ENCODE data around the gene LRRC27. TPM values are rescaled to one million over a fixed set of nuclear protein-coding genes. Genes with fewer than 3 reads are reported as not detected.

The LRRC27 gene
- total RNA-seq, 1 donor from 2014 or later: 22.8 TPM

- no peak for DNase-seq
These were observed 59.1 kb downstream of the LRRC27 start for GRCh38 chr10:132390921-132391675.

GRCh38 chr10:132391676-132392020, 59.7 kb downstream of the LRRC27 start:
- DNase-seq: no peak

- no peak for DNase-seq
These were observed 60.3 kb downstream of the LRRC27 start for GRCh38 chr10:132392184-132392800.

GRCh38 chr10:132392811-132393694, 61.1 kb downstream of the LRRC27 start:
- no peak for DNase-seq

- DNase-seq: no peak
These were observed 61.7 kb downstream of the LRRC27 start for GRCh38 chr10:132393695-132394181.

- no peak for DNase-seq
These were observed 62.3 kb downstream of the LRRC27 start for GRCh38 chr10:132394201-132394811.

- no peak for DNase-seq
These were observed 63.1 kb downstream of the LRRC27 start for GRCh38 chr10:132394936-132395703.

- DNase-seq: no peak
These were observed 63.9 kb downstream of the LRRC27 start for GRCh38 chr10:132395704-132396493.

DNA sequence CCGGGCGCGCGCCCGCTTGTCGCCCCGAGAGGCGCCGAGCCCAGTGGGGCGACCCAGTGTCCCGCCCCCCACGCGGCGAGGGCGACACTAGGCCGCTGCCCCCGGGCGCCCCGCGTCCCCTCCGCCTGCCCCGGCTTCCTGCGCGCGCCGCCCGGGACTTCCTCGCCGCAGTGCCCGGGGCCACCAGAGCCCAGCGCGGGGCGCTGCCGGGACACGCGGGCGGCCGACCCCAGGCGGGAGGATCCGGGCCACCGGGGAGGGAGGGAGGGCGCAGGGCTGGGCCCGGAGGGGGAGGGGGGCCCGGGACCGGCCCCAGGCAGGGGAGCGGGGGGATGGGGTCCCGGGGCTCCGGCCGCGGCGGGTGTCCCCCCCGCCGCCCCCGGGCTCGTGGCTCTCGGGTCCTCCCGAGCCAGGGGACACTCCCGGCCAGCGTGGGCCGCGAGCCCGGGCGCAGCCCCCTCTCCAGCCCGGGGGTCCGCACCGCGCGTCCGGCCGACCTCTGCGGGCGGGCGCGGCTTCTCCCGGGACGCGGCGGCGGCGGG, 64.6 kb downstream of the LRRC27 start:
- no peak for DNase-seq

- no peak for DNase-seq
These were observed 65.1 kb downstream of the LRRC27 start, which contains the start of gene PWWP2B for GRCh38 chr10:132397036-132397541. TSS of gene PWWP2B (plus strand) at chr10:132397200. CDS start at chr10:132397227, 27 bp downstream.

DNA sequence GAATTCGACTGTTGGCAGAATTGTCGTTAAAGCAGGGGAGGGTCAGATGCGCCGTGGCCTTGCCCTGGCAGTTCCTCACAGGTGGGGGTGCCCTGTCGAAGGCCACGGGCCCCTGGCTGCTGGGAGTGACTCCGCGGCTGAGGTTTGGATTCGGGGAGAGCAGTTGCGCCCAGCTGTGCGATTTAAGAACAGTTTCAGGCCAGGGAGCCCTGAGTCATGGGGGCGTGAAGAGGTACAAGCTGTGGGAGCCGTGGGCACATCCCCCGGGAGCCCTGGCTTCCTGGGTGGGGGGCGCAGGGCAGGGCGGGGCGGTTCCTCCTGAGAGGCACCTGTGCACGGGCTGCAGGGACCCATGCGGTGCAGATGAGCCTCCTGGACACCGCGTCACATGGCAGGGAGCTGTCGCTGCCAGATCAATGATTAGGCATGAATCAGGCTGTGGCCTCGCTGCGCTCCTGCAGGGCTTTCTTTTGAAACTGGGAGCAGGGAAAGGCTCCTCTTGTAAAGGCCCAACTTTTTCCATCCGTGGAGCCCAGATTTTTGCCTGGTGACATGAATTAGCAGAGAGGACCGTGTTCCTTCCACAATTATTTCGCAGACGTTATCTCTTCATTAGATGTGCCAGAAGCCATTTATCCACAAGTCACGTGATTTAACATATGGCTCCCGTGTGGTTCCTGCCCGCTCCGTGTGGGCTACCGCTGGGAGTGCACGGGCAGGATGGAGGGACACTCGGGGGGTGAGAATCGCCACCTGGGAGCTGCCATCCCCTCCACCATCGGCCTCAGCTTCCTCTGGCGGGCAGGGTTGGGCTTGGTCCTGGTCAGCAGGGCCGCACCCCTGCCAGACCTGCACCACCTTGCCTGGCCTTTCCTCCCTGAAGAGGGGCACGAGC, 65.9 kb downstream of the LRRC27 start:
- no peak for DNase-seq

- DNase-seq: no peak
These were observed 66.6 kb downstream of the LRRC27 start for GRCh38 chr10:132398566-132398991.

DNA sequence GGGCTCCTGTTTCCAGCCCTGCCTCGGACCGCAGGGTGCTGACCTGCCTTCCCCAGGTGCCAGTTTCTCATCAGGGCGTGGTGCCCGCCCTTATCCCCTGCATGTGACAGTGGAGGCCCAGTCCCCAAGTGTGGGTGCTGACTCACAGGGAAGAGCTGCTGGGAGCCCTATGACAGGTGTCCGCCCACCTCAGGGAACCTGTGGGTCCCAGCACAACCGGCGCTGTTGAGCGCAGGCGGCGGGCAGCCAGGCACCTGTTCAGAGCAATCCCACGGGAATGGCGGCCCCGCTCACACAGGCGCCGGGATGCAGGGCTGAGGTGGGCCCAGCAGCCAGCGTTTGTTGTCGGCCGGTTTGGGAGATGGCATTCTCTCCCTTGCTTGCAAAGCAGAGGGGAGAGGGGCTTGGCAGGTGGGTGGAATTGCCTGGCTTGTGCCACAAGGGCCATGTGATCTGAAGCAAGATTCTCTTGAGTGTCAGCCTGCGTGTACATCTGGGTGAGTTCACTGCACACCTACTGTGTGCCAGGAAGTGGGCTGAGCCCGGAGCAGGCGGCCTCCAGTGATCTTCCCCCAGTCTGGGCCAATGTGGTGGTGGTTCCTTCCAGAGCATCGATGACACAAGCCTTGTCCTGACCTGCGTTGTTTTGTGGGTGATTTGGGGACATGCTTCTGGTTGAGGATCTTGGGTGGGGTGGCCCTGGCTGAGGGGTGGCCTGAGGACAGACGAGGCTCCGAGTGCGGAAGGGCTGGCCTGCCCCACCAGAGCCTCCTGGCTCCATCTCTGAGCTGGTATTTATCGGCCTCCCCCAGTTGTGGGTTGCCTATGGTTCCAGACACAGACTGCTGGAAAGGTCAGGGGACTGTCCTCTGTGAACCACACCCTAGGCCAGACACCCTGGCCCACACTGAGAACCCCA, 67.4 kb downstream of the LRRC27 start:
- DNase-seq: no peak

DNA sequence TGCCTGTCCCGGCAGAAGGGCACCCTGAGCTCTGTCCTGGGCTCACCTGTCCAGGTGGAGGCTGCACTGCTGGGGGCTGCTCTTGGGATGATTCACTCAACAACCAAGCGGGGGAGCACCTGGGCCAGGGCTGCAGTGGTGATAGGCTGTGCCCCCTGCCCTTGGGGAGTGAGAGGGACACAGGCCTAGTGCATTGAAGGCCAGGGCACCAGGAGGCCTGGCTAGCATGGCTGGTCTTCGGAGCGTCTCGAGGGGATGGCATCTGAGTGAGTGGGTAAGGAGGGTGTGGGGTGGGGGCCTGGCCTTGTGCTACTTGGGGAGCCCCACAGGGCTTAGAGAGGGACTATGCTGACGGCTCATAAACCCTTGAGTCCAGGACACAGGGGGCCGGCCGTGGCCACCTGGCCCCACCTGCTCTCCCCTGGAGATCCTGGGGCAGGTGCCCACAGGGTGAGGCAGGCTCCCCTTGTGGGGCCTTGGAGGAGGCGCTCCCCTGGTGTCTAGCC, 68.1 kb downstream of the LRRC27 start:
- no peak for DNase-seq

DNA sequence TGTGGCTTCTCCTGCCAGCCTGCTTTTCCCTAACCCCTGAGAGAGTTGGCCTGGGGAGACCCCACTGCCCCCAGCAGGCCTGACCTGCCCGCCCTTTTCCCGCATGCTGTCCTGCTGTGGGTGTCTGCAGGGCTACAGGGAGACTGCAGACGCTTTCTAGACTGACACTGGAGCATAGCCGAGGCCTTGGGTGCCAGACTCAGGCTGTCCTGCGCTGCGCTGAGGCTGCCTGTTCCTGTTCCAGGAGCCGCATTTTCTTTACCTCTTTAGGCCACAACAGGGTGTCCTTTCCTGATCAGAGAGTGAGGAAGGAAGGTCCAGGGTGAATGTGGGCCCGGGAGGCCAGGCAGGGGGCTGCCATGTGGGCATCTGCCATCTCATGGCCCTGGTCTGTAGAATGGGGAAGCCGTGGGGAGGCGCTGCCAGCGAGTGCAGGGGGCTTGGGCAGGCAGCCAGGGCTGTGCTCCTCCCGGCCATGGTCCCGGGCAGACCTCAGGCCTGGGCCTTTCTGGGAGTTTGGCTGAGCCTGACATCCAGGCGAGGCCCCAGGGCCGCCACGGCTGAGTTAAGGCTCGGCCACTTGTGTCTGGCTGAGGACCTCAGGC, 68.7 kb downstream of the LRRC27 start:
- DNase-seq: no peak

DNA sequence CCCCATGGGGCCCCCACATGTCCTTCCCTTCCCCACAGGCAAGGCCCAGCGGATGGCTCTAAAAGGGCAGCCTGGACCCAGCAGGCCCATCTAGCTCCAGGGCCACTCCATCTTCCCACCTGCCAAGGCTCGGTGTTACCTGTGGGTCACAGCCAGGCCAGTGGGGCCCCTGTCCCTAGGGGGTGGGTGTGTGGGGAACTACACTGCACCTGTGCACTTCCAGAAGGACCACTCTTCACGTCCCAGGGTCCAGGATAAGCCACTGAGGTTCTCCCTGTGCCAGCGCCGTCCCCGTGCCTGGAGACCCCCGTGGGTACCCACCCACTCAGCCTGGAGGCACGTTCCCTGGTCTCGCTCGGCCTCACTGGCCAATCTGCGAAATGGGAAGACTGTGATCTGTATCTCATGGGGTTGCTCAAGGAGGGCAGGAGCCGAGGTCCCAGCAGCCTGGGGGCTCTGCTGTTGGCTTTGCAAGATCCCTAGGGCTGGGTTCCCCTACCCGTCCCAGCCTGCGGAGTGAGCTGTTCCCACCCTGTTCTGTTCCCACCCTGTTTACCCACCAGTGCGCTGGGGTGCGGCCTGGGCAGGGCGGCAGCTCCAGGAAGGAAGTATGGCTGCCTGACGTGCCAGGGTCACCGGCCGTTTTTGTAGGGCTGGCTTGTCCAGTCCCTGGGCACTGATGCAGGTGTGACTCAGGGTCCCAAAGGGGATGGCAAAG, 69.6 kb downstream of the LRRC27 start:
- DNase-seq: no peak

Measured in occipital lobe (tissue), 2 donors.